ENCODE data around the gene DCHS2.

DNA sequence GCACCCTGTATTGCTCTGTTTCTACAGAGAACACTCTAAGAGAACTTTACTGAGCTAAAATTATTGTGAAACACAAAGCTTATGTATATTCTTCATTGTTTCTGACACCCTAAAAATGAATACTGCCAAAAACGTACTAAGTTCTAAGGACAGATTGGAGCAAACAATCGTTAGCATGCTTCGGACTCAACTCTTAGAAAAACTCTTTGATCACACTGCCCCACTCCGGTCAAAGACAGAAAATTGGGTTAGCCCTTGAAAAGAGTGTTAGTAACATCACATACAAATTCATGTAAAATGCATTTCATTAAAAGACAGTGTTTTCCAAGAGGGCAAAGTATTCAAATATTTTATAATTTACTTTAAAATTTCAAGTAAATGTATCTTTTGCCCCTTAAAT is 177.4 kb downstream of the DCHS2 start:
- TF ChIP-seq, protein P1, sequence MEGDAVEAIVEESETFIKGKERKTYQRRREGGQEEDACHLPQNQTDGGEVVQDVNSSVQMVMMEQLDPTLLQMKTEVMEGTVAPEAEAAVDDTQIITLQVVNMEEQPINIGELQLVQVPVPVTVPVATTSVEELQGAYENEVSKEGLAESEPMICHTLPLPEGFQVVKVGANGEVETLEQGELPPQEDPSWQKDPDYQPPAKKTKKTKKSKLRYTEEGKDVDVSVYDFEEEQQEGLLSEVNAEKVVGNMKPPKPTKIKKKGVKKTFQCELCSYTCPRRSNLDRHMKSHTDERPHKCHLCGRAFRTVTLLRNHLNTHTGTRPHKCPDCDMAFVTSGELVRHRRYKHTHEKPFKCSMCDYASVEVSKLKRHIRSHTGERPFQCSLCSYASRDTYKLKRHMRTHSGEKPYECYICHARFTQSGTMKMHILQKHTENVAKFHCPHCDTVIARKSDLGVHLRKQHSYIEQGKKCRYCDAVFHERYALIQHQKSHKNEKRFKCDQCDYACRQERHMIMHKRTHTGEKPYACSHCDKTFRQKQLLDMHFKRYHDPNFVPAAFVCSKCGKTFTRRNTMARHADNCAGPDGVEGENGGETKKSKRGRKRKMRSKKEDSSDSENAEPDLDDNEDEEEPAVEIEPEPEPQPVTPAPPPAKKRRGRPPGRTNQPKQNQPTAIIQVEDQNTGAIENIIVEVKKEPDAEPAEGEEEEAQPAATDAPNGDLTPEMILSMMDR (IDR thresholded peaks at IDR 0.05), result peak; percentile 48; the same call in 1 of the 2 replicates
- TF ChIP-seq ZFX (IDR thresholded peaks at IDR 0.05; ENCODE audit: borderline replicate concordance), result no peak
